ENCODE measurements around the gene HOXD3.

Gene HOXD3

GRCh38 chr2:176125772-176126054 is 31.4 kb upstream of the HOXD3 start:
- TF ChIP-seq REST (IDR thresholded peaks at IDR 0.05; ENCODE audit: insufficient read depth in 1 of 2, low read depth in 2 of 2, low read length in 2 of 2): no peak

- TF ChIP-seq TAF1 (IDR thresholded peaks at IDR 0.05; ENCODE audit: borderline replicate concordance, insufficient read depth, low read length) (no peak), SIN3A (IDR thresholded peaks at IDR 0.05; ENCODE audit: borderline replicate concordance, insufficient read depth, low read length) (no peak), POLR2AphosphoS5 (IDR thresholded peaks at IDR 0.05; ENCODE audit: low read depth, low read length) (no peak), REST (IDR thresholded peaks at IDR 0.05; ENCODE audit: insufficient read depth in 1 of 2, low read depth in 2 of 2, low read length in 2 of 2) (no peak), FOXP2 (optimal IDR thresholded peaks at IDR 0.05; ENCODE audit: borderline replicate concordance, extremely low read depth, extremely low read length, insufficient read depth) (no peak)
Measured at GRCh38 chr2:176126929-176127773, 30.0 kb upstream of the HOXD3 start.

- TF ChIP-seq TAF1 (IDR thresholded peaks at IDR 0.05; ENCODE audit: borderline replicate concordance, insufficient read depth, low read length): no peak
- TF ChIP-seq REST (IDR thresholded peaks at IDR 0.05; ENCODE audit: insufficient read depth in 1 of 2, low read depth in 2 of 2, low read length in 2 of 2): no peak
- no peak for TF ChIP-seq POLR2AphosphoS5 (IDR thresholded peaks at IDR 0.05; ENCODE audit: low read depth, low read length)
- TF ChIP-seq SIN3A (IDR thresholded peaks at IDR 0.05; ENCODE audit: borderline replicate concordance, insufficient read depth, low read length): no peak
- no peak for TF ChIP-seq FOXP2 (optimal IDR thresholded peaks at IDR 0.05; ENCODE audit: borderline replicate concordance, extremely low read depth, extremely low read length, insufficient read depth)
Measured at GRCh38 chr2:176127774-176128072, 29.4 kb upstream of the HOXD3 start.

GRCh38 chr2:176128172-176128981 is 28.7 kb upstream of the HOXD3 start:
- TF ChIP-seq FOXP2 (optimal IDR thresholded peaks at IDR 0.05; ENCODE audit: borderline replicate concordance, extremely low read depth, extremely low read length, insufficient read depth): no peak
- no peak for TF ChIP-seq SIN3A (IDR thresholded peaks at IDR 0.05; ENCODE audit: borderline replicate concordance, insufficient read depth, low read length)
- TF ChIP-seq POLR2AphosphoS5 (IDR thresholded peaks at IDR 0.05; ENCODE audit: low read depth, low read length): no peak
- no peak for TF ChIP-seq REST (IDR thresholded peaks at IDR 0.05; ENCODE audit: insufficient read depth in 1 of 2, low read depth in 2 of 2, low read length in 2 of 2)
- no peak for TF ChIP-seq TAF1 (IDR thresholded peaks at IDR 0.05; ENCODE audit: borderline replicate concordance, insufficient read depth, low read length)

Measured in PFSK-1 (cell line).